ENCODE data around the gene MBD3.

The MBD3 gene

DNA sequence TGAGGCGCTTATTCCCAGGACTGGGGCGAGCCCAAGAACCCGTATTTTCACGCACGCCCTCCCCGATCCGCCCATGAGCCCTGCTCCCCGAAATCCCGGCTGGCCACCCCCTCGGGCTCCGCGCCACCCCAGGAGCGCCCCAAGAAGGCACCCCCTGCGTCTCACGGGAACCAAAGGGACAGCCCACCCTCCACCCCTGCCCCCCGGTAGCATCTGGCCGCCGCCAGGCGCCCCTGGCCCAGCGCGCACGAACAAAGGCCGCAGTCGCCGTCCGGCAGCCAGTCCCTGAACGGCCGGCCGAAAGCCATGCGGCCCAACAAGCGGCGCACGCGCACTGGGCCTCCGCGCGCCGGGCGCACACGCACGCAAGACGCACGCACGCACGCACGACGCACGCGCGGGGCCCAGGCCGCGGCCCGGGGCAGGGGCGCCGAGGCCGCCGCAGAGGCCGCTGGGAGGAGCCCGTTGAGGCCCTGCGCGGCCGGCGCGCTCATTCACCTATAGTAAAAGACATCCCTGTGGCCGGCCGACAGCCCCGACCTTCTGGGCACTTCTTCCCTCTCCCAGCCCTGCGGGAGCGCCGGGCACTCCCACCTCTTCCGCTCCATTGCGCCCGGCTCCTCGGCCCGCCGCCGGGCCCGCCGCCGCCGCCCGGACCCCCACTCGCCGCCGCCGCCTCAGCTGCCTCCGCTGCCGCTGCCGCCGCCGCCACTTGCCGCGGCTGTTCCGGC, 476 bp downstream of the MBD3 start:
- peak; percentile 93 for DNase-seq

- peak; percentile 7 for DNase-seq
Observed at GRCh38 chr19:1591421-1592023, 1.1 kb downstream of the MBD3 start.

- peak; percentile 8 for DNase-seq
Observed at GRCh38 chr19:1590641-1591397, 1.8 kb downstream of the MBD3 start.

GRCh38 chr19:1587872-1588271, 4.8 kb downstream of the MBD3 start:
- no peak for DNase-seq

GRCh38 chr19:1585243-1585580, 7.5 kb downstream of the MBD3 start:
- DNase-seq = no peak

GRCh38 chr19:1584500-1585242, 8.0 kb downstream of the MBD3 start:
- no peak for DNase-seq

DNA sequence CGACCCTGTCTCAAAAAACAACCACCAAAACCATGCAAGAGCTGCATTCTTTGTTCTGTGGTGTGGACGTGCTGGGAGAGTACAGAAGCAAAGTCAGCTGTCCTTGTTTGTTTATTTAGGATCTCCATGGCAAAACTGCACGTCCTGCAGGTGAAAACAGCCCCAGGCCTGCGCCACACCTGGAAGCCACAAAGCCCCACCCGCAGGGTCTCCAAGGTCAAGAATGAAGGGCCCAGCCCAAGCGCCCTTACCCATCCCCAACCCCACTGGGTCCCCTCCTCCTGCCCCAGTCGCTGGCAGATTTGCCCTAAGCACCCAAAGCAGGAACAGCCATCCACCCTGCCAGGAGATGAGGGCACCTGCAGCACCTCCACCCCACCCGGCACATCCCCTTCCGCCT, 10.5 kb downstream of the MBD3 start:
- no peak for DNase-seq

GRCh38 chr19:1580957-1581356, 11.7 kb downstream of the MBD3 start:
- no peak for DNase-seq

- DNase-seq = no peak
Observed at GRCh38 chr19:1580382-1580781, 12.3 kb downstream of the MBD3 start.

GRCh38 chr19:1579222-1579621, 13.4 kb downstream of the MBD3 start:
- DNase-seq = no peak

DNA sequence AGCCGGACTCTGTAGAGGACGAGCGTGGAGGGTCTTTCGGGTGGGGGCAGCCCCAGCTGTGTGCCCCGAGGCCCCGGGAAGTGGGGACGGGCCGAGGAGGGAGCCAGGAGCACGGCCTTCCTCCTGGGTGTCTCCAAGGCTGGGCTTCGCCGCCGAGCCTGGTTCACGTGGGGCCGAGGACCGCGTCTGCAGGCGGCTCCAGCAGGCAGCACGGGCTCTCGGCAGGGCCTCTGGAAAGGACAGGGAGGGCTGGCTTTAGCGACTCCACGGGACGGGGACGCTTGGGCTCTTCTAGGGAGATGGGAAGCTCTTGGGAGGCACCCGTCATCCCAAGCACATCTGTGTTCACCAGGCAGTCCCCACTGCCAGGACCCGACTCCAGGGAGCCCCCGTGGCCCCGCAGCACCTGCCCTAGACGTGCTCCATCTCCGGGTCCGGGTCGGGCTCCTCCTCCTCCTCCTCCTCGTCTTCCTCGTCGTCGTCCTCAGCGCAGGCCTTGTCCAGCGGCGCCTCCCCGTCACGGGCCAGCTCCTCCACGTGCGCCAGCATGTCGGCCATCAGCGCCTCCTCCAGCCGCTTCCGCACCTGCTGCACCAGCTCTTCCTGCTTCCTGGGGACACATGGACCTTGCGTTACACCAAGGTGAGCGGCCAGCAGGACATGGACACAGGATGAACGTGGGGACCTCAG, 14.6 kb downstream of the MBD3 start:
- DNase-seq = no peak

- no peak for DNase-seq
Observed at GRCh38 chr19:1577090-1577928, 15.4 kb downstream of the MBD3 start.

DNA sequence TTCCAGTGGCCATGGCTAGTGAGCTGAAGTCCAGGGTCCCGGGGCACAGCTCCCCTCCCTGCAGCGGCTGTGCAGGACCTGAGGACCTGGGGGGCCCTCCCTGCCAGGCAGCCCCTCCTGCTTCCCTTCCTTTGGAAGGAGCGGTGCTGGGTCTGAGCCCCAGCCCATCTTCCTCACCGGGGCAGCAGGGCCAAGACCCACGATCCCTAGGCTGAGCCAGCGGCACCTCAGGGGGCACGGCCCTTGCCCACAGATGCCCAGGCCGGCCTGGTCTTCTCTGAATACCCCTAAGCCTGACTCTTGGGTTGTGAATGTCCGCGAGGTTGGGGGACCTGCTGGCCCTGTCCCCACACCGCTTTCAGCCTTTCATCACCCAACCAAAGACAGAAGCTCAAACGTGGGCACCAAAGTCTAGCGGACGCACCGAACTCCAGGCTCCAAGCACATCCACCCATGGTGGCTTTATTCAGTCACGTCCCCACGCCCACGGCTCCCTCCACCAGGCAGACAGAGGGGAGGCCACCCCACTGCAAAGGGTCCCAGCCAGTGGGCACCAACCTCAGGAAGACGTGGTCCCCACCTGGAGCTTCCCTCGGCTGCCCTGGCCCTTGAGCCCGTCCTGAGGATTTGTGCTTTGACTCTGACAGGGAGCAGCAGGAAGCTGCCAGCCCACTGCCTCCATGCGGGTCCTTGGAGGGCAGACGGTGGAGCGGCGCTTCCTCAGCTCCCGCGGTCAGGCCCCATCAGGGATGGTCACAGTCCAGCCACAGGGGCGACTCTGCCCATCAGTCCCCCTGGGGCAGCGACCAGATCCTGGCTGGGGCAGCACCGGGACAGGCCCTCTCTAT, 16.2 kb downstream of the MBD3 start:
- DNase-seq = no peak

- no peak for DNase-seq
Observed at GRCh38 chr19:1575323-1576241, 17.1 kb downstream of the MBD3 start.

- no peak for DNase-seq
Observed at GRCh38 chr19:1574354-1575136, 18.1 kb downstream of the MBD3 start.

- DNase-seq = no peak
Observed at GRCh38 chr19:1572795-1573194, 19.9 kb downstream of the MBD3 start.

DNA sequence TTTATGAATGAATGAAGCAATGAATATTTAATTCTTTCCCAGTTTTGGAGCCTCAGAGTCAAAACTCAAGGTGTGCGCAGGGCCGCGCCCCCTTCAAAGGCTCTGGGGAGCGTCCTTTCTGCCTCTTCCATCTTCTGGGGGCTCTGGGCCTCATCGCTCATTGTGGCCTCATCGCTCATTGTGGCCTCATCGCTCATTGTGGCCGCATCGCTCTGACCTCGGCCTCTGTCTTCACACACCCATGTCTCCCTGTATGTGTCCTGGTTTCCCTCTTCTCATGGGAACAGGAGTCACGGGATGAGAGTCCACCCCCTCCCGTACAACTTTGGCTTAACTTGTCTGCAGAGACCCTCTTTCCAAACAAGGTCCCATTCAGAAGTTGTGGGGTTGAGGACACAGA, 21.3 kb downstream of the MBD3 start:
- DNase-seq = no peak

DNA sequence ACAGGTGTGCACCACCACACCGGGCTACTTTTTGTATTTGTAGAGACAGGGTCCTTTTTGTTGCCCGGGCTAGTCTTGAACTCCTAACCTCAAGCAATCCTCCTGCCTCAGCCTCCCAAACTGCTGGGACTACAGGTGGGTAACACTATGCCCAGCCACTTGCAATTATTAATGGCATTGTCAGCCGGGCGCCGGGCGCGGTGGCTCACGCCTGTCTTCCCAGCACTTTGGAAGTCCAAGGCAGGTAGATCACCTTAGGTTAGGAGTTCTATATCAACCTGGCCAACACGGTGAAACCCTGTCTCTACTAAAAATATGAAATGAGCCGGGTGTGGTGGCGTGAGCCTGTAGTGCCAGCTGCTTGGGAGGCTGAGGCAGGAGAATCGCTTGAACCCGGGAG, 21.8 kb downstream of the MBD3 start:
- no peak for DNase-seq

DNA sequence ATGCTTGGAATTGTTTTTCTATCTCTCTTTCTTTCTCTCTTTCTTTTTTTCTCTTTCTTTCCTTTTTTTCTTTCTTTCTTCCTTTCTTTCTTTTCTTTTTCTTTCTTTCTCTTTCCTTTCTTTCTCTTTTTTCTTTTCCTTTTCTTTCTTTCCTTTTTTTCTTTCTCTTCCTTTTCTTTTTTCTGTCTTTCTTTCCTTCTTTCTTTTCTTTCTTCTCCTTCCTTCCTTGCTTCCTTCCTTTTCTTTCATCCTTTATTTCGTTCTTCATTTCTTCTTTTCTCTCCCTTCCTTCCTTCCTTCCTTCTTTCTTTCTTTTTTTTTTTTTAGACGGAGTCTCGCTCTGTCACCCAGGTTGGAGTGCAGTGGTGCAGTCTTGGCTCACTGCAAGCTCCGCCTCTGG, 22.7 kb downstream of the MBD3 start:
- DNase-seq = no peak
